Osteoblast (primary cell): Measurements from ENCODE around the gene ISOC1. TPM values are rescaled to one million over a fixed set of nuclear protein-coding genes. Genes with fewer than 3 reads are reported as not detected.

Source experiments
- DNase-seq: peaks from one replicate; pipeline ENCODE4 v3.0.0; 2011; ENCODE audit warnings: low spot score, mixed read lengths; ENCODE audit not compliant: insufficient read length; ENCODE audit errors: missing footprints
- H2AFZ ChIP-seq: 2 replicates; pipeline ENCODE4 v1.6.0; 2011; ENCODE audit warnings: mild to moderate bottlenecking, low read length
- H3K27ac ChIP-seq: 2 replicates; pipeline ENCODE4 v1.5.1; 2011; ENCODE audit warnings: mild to moderate bottlenecking, low read depth, low read length, moderate library complexity
- H3K27me3 ChIP-seq: 2 replicates; pipeline ENCODE4 v1.6.0; 2012; ENCODE audit warnings: mild to moderate bottlenecking, control low read depth, inconsistent platforms, low read length, moderate library complexity; ENCODE audit not compliant: insufficient read depth
- H3K36me3 ChIP-seq: 2 replicates; pipeline ENCODE4 v1.5.1; 2011; ENCODE audit warnings: mild to moderate bottlenecking, low read length, control low read depth, moderate library complexity; ENCODE audit not compliant: insufficient read depth
- H3K4me1 ChIP-seq: 2 replicates; pipeline ENCODE4 v1.5.1; 2011; ENCODE audit warnings: mild to moderate bottlenecking, low read length, control low read depth, moderate library complexity; ENCODE audit not compliant: insufficient read depth
- H3K4me2 ChIP-seq: 2 replicates; pipeline ENCODE4 v1.6.0; 2011; ENCODE audit warnings: mild to moderate bottlenecking, low read length; ENCODE audit not compliant: insufficient read depth
- H3K4me3 ChIP-seq: fragments of 200-600 bp; sonication (generic); 3 replicates; pipeline ENCODE4 v1.5.1; 2012; ENCODE audit warnings: mild to moderate bottlenecking, low read length, inconsistent platforms; ENCODE audit not compliant: insufficient read depth
- H3K79me2 ChIP-seq: 2 replicates; pipeline ENCODE4 v1.6.0; 2012; ENCODE audit warnings: mild to moderate bottlenecking, low read length, control low read depth, inconsistent platforms; ENCODE audit not compliant: insufficient read depth
- H3K9me3 ChIP-seq: 2 replicates; pipeline ENCODE4 v1.5.1; 2011; ENCODE audit warnings: low read depth, low read length, control low read depth
- H4K20me1 ChIP-seq: 2 replicates; pipeline ENCODE4 v1.6.0; 2012; ENCODE audit warnings: mild to moderate bottlenecking, low read length, control low read depth; ENCODE audit not compliant: insufficient read depth
- total RNA-seq: library from RNA; depleted of rRNA; stranded (reverse); fragments of >200 nt; gene quantifications from 2 replicates; pipeline ENCODE4 v1.2.3, GENCODE V29; 2012
- TF ChIP-seq, protein P1 (sequence below): IDR thresholded peaks from 2 replicates; pipeline ENCODE4 v1.5.1; 2011; ENCODE audit warnings: mild to moderate bottlenecking, low read depth, low read length, moderate library complexity; ENCODE audit errors: extremely low read depth

Gene ISOC1
- total RNA-seq, 1 donor: 9.8 TPM

- no peak for DNase-seq
- no peaks in the 10 kb centered on the region for H3K9me3 ChIP-seq
- H4K20me1 ChIP-seq: no peaks in the 10 kb centered on the region
- no peaks in the 10 kb centered on the region for H3K36me3 ChIP-seq
- TF ChIP-seq, protein P1, sequence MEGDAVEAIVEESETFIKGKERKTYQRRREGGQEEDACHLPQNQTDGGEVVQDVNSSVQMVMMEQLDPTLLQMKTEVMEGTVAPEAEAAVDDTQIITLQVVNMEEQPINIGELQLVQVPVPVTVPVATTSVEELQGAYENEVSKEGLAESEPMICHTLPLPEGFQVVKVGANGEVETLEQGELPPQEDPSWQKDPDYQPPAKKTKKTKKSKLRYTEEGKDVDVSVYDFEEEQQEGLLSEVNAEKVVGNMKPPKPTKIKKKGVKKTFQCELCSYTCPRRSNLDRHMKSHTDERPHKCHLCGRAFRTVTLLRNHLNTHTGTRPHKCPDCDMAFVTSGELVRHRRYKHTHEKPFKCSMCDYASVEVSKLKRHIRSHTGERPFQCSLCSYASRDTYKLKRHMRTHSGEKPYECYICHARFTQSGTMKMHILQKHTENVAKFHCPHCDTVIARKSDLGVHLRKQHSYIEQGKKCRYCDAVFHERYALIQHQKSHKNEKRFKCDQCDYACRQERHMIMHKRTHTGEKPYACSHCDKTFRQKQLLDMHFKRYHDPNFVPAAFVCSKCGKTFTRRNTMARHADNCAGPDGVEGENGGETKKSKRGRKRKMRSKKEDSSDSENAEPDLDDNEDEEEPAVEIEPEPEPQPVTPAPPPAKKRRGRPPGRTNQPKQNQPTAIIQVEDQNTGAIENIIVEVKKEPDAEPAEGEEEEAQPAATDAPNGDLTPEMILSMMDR: no peak
- H3K79me2 ChIP-seq: no peaks in the 10 kb centered on the region
- no peak overlapping the region for H3K27ac ChIP-seq
- H3K4me1 ChIP-seq: no peaks in the 10 kb centered on the region
- H3K4me3 ChIP-seq: no peak overlapping the region
- no peak overlapping the region for H2AFZ ChIP-seq
- no peaks in the 10 kb centered on the region for H3K27me3 ChIP-seq
- H3K4me2 ChIP-seq: no peak overlapping the region
Observed at GRCh38 chr5:129063483-129064113, 31.0 kb upstream of the ISOC1 start.

DNA sequence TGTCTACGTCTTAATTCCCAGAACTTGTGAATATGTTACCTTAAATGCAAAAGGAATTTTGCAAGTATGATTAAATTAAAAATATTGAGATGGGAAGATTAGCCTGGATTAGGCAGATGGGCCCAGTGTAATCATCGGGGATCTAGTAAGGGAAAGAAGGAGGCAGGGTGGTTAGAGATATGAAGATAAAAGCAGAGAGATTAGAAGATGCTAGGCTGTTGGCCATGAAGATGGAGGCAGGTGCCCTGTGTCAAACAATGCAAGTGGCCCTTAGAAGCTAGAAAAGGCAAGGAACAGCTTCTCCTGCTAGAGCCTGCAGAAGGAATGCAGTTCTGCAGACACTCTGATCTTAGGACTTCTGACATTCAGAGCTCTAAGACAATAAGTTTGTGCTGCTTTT, 28.8 kb upstream of the ISOC1 start:
- Histone ChIP-seq H3K79me2 (no peaks in the 10 kb centered on the region), H3K27ac (no peak overlapping the region), H3K36me3 (no peaks in the 10 kb centered on the region), H3K27me3 (no peaks in the 10 kb centered on the region), H3K4me2 (no peak overlapping the region), H3K4me3 (no peak overlapping the region), H4K20me1 (no peaks in the 10 kb centered on the region), H3K4me1 (no peaks in the 10 kb centered on the region), H2AFZ (no peak overlapping the region), H3K9me3 (no peaks in the 10 kb centered on the region)
- DNase-seq: no peak
- TF ChIP-seq, protein P1: no peak

DNA sequence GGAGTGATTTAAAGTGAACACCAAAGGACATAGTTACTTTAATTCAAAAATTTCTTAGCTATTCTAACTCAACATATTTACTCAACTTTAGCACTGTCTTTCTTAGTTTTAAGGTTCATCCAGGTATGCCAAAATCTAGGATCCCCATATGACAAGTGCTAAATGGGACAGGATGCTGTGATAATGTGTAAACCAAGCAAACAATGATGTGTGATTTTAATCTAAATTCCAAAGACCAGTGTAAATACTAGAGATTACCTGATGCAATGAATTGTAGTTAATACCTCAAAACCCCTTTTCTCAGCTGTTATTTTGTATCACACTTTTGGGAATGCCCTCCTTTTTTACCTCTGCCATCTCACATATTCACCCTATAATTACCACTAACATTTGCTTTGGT, 26.8 kb upstream of the ISOC1 start:
- H3K4me1 ChIP-seq: no peaks in the 10 kb centered on the region
- H3K27ac ChIP-seq: no peak overlapping the region
- H3K79me2 ChIP-seq: no peaks in the 10 kb centered on the region
- no peak for DNase-seq
- TF ChIP-seq, protein P1: no peak
- no peak overlapping the region for H2AFZ ChIP-seq
- H3K4me3 ChIP-seq: no peak overlapping the region
- no peak overlapping the region for H3K4me2 ChIP-seq
- H3K36me3 ChIP-seq: no peaks in the 10 kb centered on the region
- H3K9me3 ChIP-seq: no peaks in the 10 kb centered on the region
- no peaks in the 10 kb centered on the region for H4K20me1 ChIP-seq
- no peaks in the 10 kb centered on the region for H3K27me3 ChIP-seq

- no peaks in the 10 kb centered on the region for H3K36me3 ChIP-seq
- H4K20me1 ChIP-seq: no peaks in the 10 kb centered on the region
- H3K4me3 ChIP-seq: no peak overlapping the region
- no peaks in the 10 kb centered on the region for H3K9me3 ChIP-seq
- TF ChIP-seq, protein P1: no peak
- no peak overlapping the region for H3K27ac ChIP-seq
- no peaks in the 10 kb centered on the region for H3K4me1 ChIP-seq
- no peaks in the 10 kb centered on the region for H3K79me2 ChIP-seq
- H3K4me2 ChIP-seq: no peak overlapping the region
- H3K27me3 ChIP-seq: no peaks in the 10 kb centered on the region
- H2AFZ ChIP-seq: no peak overlapping the region
- no peak for DNase-seq
Observed at GRCh38 chr5:129069292-129069691, 25.3 kb upstream of the ISOC1 start.
